ENCODE data around the gene DPP10.

DPP10 gene

DNA sequence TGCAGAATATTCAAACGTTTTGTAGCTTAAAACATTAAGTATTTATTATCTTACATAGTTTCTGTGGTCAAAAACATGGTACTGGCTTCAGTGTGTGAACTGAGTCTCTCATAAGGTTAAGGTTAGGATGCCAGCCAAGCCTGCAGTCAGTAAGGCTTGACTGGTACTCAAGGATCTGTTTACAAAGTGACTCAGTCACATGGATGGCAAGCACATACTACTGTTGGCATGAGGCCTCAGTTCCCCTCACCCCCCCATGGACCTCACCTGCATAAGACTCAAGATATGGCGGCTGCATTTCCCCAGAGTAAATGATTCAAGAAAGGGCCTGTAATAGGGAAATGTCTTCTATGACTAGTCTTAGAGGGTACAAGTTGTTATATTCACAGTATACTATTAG lies 1167.5 kb downstream of the DPP10 start:
- DNase-seq: no peak

DNA sequence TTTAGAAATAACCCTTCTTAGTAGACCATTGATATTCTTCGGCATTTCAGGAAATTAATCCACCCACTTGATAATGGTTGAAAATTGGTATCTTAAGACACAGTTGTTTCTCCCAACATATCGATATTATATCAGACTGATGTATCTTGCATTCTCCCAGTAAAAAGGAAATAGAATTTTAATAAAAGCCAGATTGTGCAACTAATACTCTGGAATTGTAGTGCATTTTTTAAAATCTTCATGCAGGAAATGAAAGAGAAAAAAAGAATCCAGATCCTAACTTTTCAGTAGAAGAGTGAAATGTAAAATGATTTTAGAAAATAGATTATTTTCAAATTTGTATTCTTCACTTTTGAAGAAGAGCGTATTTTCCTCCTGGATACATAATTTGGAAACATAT lies 1168.4 kb downstream of the DPP10 start:
- no peak for DNase-seq

DNA sequence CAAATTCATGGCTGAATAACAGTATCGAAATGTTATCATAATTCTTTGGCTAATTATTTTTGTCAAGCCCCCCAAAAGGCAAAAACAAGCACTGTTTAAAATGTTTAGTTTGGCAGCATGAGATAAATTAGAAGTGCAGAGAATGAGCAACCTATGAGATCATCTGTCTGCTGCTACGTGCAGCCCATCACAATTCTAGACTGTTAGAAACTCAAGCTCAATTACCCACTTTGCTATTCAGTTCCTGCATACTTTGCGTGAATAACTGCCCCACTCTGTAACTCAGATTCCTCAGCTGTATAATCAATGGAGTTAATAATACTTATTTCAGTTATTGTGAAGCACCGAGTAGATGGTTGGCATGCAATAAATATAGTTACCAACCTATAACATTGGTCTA lies 1181.9 kb downstream of the DPP10 start:
- DNase-seq: no peak

DNA sequence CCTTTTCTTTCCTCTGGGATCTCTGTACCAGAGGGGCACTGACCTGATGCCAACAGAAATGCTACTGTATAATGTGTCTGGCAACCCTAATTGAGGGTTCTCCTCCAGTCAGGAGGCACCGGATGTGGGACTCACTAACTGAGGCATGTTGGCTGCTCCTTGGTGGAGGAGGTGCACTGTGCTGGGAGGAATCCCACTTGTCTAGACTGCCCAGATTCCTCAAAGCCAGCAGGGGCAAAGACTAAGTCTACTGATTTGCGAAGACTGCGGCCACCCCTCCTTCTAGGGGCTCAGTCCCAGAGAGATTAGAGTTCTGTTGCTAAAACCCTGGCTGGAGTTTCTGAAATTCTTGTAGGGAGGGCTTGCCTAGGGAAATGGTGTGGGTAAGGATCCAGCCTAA lies 1192.1 kb downstream of the DPP10 start:
- DNase-seq: no peak

DNA sequence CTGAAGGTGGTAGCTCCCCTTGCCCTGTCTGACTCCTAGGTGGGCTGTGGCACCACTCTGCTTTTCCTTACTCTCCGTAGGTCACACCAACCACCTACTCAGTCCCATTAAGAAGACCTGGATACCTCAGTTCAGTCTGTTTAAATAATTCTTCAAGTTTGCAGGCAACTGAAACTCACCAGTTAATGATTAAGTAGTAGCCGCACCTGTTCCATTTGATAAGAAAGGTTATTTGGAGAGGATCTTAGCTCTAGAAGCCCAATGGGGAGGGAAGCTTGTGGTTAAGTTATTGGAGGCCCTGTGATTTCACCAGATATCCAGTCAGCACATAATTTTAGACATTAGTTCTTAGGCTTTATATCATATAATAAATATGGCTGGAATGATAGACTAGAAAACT lies 1193.0 kb downstream of the DPP10 start:
- no peak for DNase-seq

DNA sequence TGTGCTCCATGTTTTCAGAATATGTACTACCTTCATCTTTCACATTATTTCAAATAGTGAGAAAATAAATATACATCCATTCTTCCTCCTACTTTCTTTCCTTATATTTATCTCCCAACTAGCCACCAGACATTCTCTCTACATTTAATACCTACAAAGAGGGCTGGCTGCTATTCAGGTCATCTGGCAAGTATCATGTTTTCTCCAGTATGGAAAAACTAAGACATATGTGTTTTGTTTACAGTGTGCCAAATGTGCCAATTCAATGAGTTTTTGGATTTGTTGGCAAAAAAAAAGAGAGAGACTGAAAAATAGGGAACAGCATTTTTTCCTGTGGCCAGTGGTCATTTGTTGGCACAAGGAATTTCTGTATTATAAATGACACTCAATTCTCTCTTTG lies 1207.3 kb downstream of the DPP10 start:
- DNase-seq: no peak

DNA sequence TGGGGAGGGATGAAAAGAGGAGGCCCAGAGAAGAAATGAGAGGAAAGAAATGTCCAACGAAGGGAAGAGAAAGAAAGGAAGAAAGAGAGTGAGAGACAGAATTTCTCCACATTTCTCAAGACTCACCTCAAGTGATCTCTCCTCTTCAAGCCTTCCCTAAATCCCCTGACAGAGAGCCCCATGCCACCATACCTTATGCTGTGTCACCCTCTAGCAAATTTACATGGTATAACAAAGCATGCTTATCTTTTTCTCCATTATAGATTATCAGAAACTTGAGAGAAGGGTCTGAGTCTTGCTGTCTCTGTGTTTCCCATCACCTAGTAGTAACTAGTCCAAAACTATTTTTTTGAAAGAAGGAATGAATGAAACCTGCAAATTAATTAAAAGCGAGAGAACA lies 1208.4 kb downstream of the DPP10 start:
- no peak for DNase-seq

DNA sequence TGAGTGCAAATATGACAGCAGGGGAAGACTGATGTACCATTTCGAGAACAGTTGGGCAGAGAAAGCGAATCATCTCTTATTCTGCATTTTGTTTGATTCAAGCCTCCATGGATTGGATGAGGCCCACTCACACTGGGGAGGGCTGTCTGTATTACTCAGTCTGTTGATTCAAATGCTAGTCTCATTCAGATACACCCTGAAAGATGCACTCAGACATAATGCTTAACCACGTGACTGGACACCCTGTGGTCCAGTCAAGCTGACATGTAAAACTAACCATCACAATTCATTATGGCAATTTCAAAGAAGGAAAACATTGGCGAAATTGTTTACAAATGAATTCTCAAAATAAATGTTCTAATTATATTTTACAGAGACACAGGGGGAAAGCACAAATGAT lies 1210.2 kb downstream of the DPP10 start:
- no peak for DNase-seq

DNA sequence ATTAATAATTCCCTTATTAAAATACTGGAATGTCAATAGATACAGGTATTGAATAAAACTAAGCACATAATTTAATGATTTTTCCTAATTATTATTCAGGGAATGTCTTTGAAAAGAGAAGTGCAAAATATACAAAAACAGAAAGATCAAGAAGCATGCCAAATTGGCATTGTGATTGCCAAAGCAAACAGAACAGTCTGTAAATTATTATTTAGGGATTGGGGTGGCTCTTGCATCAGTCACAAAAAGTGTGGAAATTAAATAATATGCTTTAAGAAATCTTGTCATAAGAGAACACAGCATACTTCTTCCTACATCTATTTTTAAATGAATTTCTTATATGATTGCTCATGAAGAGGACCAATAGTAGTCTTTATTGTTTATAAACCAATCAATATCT lies 1211.9 kb downstream of the DPP10 start:
- no peak for DNase-seq

DNA sequence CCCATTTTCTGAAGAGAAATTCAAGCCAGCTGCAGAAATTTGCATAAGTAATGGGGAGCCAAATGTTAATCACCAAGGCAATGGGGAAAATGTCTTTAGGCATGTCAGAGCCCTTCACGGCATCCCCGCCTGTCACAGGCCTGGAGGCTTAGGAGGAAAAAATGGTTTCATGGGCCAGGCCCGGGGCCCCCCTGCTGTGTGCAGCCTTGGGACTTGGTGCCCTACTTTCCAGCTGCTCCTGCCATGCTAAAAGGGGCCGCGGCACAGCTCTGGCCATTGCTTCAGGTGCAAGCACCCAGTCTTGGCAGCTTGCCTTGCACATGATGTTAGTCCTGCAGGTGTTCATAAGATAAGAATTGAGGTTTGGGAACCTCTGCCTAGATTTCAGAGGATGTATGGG lies 1235.7 kb downstream of the DPP10 start:
- DNase-seq: no peak

DNA sequence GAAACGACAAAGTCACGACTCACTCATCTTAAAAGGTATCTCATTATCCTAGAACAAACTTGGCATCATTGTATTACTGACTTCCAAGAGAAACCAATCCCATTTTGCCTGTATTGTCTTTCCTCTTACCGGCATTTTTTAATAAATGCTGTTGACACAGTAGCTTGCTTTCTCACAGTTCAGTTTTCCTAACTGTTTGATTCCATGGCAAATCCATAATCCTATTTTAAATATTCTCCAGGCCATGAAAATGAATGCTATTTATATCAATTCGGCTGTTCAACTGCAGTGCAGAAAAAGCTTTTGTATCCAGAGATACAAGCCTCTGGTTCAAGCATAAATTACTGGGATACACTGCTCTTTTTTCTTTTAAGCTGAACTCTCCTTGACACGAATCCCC lies 1241.9 kb downstream of the DPP10 start:
- no peak for DNase-seq

DNA sequence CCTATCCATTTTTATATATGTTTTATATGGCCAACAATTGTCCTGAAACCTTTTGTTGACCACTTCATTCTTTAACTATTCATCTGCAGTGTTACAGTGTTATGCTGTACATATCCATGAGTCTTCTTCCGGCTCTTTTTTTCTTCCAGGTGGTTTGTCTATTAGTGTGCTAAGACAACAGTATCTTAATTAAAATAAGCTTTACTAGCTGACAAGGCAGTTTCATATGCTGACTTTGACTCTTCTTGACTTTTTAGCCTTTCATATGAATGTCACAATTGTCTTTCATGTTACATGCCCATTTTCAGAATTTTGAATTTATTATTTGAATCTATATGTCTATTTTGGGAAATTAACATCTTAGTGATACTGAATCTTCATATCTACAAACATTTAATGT lies 1249.0 kb downstream of the DPP10 start:
- DNase-seq: no peak

DNA sequence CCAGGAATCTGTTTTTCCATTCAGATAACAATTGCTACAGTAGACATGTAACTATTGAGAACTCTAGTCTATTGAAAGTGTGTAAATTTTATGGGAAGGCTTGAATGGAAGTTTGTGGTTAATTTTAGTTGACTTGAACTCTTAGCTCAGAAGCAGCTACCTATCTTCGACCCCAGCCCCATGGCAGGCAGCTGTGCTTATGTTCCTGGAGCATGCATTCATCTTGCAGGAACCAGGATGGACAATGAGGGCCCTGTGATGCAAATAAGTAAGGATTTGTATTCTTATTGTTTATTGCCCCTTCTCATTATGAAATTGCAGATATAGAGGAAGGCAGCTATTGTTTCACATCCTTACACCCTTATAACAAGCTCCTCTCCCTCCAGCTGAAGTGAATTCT lies 1252.2 kb downstream of the DPP10 start:
- DNase-seq: no peak

DNA sequence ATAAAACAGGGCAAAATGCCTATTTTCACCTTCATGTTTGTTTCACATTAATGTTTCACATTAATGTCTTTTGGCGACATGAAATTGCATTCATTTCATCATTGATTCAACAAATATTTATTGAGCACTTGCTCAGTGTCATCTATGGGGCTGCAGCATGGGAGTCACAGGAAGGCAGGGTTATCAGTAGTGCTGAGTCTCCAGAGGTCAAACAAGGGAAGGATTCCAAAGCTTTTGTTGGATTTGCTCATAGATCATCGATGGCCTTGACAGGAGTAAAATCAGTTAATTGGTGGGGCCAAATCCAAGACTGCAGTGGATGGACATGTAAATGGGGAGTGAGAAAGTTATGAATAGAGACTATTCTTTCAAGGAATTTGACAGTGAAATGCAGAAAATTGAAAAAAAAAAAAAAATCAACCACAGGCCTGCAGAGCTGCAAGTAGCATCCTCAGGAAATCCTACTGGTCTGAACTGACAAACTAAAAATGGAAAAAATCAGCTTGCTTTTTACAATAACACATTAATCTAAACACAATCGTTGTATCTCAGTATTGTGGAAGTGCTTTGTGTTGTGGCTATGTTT lies 1290.8 kb downstream of the DPP10 start:
- DNase-seq: no peak

DNA sequence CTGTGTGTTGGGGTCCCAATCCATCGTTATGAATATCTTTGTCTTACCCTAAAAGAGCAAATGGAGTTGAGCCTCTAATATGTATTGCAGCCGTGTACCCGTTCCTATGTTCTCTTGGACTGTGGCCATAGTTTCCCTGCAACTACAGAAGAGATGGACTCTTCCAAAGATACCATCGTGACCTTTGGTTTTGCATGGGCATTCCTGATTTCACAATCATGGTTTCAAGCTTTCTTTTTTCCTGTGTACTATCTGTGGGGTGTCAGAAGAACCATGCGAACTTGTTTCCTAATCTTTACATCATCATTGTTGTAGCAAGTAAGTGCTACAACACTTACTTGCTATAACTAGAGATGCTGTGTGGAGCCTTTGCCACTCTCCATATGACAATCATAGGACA lies 1295.7 kb downstream of the DPP10 start:
- DNase-seq: no peak

DNA sequence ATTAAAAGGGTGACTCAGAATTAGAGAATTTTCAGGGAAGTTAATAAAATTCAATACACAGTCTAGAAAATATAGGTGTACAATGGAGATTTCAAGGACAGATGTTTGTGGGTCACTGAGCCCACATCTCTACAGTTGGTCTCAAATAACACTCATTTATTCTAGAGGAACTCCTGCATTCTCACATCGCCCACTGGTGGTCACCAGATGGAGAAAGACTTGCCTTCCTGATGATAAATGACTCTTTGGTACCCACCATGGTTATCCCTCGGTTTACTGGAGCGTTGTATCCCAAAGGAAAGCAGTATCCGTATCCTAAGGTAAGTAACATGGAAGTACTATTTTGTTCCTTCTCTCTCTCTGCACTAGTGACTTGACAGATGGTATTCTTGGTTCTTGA lies 1297.1 kb downstream of the DPP10 start:
- DNase-seq: no peak

DNA sequence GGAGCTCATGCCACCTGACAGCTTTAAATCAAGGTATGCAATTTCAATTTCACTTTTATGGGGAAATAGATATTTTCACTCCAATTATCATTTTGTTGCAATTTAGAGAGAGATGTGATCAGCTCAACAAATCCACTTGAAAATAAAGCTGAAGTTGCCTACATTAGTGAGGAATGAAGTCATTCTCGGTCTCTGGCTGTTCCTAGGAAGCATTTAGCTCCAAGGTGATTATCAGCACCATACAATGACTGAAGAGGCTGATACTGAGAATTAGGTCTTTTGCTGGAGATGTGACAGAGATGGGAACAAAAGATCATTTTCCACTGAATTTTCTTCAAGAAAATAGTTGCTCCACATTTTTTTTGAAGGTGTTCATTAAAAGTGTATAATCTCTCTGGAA lies 1303.7 kb downstream of the DPP10 start:
- no peak for DNase-seq

DNA sequence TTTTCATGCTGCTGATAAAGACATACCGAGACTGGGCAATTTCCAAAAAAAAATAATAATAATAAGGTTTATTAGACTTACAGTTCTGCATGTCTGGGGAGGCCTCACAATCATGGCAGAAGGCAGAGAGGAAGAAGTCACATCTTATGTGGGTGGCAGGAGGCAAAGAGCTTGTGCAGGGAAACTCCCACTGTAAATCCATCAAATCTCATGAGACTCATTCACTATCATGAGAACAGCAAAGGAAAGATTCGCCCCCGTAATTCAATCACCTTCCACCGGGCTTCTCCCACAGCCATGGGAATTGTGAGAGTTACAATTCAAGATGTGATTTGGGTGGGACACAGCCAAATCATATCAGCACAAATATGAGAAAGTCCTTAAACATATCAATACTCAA lies 1314.8 kb downstream of the DPP10 start:
- DNase-seq: no peak

DNA sequence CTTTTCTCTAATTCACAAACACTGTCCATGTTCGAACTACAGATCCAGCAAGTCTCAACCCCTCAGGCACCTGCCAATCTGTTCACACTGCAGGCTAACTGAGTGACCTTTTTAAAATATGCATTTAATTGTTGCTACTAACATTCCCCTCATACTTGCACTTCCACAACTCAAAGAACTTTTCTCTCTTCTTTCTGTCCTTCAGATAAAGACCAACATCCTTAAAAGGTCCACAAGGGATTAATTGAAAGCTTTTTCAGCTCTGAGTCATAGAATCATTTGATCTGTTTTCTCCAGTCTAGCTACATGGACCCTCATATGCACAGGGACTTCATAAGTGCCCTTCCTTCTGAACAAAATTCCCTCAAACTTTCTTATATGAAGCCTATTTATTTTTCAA lies 1321.2 kb downstream of the DPP10 start:
- DNase-seq: no peak

DNA sequence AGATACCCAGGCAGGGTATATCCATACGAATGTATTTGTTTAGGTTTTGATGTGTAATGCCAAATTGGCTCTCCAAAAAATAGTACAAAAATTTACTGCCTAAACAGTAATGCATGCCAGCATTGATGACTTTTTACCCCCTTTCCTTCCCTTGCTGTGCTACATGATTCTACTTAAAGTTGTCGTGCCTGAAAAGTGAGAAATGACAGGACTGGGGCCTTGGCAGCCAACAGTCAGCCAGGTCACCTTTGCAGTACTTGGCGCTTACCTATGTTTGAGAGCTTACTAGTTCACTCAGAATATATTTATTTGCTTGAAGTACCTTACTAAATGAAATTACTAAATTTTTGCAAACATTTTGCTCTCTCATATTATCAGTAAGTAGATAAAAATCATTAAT lies 1329.1 kb downstream of the DPP10 start:
- DNase-seq: no peak

DNA sequence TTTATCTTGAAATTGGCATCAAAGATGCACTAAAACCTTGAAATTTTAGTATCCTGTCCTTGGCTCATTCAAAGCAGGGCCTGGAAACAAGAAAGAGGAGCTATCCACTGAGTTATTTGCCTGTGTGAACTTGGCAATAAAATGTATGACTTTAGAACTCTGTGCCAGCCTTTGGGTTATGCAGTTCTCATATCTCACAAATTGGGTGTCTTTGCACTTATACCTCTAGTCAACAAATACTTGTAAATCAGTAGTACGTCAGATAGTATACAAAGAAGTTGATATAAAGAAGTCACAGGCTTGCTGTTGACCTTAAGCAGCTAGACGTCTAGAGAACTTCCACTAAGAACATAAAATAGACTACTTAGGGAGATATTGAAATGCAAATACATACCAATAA lies 1331.9 kb downstream of the DPP10 start:
- no peak for DNase-seq

DNA sequence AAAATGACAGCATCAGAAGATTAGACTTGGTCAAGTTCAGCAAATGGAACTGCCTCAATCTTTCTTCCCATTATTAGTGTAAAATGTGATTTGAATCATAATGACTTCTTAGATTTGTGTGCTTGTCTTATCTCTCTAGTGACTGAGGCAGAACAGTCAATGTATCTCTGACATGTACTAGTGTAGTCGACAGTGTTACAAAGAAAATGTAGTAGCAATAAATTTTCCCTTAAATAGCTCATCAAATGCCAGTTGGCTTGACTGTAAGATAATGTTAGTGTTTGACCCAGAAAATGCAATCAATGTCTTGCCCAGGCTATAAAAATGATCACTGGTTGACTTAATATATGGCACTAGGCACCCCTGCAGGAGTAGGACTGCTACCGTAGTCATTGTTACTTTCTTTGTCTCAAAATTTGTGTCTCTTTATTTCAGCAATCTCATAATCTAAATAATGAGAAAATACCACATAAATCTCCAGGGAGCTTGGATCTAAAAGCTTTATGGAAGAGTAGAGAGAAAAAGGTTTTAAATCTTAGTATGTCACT lies 1336.7 kb downstream of the DPP10 start:
- DNase-seq: no peak

DNA sequence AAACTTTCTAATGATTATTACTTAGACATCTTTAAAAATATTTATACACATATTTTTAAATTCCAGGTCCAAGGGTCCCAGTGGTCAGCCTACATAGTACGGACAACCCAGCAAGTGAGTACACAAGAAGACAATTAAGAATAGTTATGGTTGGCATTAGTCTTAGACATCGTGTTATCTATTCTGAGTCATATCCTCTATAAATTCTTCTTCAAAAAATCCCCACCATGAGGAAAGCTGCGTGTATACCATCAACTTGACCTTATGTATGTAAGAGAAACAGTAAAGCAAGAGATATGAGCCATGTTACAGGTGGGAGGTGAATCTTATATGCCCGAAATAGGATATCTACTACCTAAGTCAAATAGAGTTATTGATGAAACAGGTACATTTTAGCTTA lies 1339.8 kb downstream of the DPP10 start:
- no peak for DNase-seq

DNA sequence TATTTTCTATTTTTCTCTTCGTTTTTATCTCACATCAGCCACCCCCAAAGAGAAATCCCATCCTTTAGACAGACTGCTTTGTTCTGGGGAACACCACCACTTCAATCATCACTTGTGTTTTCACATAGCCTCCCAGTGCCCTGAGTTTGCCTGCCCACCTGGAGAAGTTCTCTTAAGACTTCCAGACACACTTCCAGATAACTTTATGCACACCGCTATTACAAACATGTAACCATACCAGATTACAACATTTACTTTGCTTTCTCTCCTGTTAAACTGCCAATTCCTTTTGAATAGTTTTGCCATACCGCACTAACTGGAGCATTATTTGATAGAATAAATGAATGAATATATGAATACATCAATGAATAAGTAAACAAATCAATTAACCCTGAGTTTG lies 1353.6 kb downstream of the DPP10 start:
- DNase-seq: no peak

DNA sequence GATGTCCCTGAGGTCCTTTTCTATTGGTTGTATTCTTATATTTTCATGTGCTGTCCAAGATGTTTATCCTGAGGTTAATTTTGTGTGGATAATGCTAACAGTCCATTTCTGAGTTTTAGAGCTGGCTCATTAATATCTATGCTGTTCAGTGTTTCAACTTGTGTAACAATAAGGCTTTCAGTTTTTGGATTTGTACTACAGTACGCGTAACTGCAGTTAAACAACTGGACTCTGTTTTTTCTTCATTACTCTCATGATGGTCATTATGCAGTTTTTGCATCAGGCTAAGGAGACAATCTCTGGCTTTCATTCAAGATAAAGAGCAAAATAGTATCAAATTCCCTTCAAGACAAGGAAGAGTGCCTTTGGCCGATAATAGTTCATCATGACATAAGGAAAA lies 1364.8 kb downstream of the DPP10 start:
- no peak for DNase-seq

DNA sequence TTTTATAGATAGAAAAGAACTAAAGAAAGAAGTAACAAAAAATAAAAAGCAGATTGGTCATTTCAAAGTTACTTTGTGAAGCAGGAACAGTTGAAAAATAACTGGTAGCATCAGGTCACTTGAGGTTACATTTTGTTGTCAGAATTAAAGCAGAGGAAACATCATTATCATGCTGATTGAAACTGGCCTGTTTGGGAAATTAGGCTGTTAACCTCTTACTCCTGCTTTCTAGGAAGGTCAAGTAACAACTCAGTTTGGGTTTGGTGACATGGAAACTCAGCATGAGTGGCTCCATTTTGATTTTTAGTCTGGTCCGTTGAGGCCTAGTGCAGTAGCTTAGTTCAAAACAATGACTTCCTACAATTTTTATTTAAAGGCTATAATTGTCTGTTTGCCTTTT lies 1383.5 kb downstream of the DPP10 start:
- DNase-seq: no peak
